ENCODE measurements around the gene TBC1D22A.
A peak's percentile ranks its signal among the peaks of the same experiment; 100 is the strongest.

The TBC1D22A gene

DNA sequence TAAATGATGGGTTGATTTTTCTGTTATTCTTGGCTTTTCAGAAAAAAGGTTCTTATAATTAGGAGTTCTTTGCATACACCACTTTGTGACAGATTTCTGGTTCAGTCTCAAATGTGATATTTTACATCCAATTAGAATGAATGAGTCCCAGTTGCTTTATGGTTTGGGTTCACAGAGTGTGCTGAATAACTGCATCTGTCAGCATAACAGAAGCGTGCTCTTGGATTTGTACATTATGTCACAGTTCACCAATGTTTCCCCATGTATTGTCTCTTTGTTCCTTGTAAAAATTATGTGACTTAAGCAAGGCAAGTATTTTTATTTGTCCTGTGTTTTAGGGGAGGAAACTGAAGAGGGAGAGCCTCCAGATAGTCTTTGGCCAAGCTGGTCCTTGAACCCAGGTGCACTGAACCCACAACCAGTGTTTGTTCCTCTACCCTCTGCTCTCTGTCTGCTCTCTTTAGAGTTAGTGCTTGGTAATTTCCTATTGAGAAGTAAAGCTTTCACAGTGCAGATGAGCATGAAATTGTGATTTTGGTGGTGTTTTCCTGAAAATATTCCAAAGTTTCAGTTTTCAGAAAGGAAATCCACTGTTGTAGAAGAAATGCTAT lies 107.5 kb downstream of the TBC1D22A start:
- TF ChIP-seq, protein P1, sequence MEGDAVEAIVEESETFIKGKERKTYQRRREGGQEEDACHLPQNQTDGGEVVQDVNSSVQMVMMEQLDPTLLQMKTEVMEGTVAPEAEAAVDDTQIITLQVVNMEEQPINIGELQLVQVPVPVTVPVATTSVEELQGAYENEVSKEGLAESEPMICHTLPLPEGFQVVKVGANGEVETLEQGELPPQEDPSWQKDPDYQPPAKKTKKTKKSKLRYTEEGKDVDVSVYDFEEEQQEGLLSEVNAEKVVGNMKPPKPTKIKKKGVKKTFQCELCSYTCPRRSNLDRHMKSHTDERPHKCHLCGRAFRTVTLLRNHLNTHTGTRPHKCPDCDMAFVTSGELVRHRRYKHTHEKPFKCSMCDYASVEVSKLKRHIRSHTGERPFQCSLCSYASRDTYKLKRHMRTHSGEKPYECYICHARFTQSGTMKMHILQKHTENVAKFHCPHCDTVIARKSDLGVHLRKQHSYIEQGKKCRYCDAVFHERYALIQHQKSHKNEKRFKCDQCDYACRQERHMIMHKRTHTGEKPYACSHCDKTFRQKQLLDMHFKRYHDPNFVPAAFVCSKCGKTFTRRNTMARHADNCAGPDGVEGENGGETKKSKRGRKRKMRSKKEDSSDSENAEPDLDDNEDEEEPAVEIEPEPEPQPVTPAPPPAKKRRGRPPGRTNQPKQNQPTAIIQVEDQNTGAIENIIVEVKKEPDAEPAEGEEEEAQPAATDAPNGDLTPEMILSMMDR (IDR thresholded peaks at IDR 0.05; ENCODE audit: low read length, missing control alignments) = no peak
- no peak for DNase-seq (ENCODE audit: low read depth)
- H3K4me3 ChIP-seq (replicated peaks; ENCODE audit: low read depth, low read length) = no peak overlapping the region

DNA sequence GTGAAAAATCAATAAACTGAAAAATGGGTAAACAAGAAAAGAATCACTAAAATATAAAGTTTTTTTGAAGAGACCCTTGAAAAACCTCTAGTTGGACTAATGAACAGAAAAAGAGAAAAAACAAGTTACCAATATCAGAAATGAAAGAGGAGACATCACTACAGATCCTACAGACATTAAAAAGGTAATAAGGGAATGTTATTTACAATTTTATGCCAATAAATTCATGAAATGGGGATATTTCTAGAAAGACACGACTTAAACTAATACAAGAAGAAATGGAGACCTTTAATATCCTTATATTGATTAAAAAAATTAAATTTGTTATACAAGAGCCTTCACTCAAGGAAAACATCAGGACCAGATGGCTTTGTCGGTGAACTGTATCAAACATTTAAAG lies 109.4 kb downstream of the TBC1D22A start:
- no peak for DNase-seq (ENCODE audit: low read depth)
- TF ChIP-seq, protein P1 (IDR thresholded peaks at IDR 0.05; ENCODE audit: low read length, missing control alignments) = no peak
- H3K4me3 ChIP-seq (replicated peaks; ENCODE audit: low read depth, low read length) = no peak overlapping the region

DNA sequence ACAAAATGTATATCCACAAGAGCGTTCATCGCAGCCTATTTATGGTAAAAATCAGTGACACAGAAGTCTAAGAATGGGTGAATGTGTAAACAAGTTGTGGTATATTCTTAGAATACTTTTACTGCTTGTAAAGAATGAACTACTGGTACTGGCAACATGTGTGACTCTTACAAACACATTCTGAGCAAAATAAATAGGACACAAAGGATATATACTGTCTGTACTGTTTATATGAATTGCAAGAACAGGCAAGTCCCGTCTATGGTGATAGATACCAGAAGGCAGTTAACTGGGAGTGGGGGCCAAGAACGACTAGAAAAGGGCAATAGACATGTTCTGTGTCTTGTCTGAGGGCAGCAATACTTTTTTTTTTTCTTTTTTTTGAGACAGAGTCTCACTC lies 112.6 kb downstream of the TBC1D22A start:
- TF ChIP-seq, protein P1 (IDR thresholded peaks at IDR 0.05; ENCODE audit: low read length, missing control alignments) = no peak
- DNase-seq (ENCODE audit: low read depth) = no peak
- no peak overlapping the region for H3K4me3 ChIP-seq (replicated peaks; ENCODE audit: low read depth, low read length)

DNA sequence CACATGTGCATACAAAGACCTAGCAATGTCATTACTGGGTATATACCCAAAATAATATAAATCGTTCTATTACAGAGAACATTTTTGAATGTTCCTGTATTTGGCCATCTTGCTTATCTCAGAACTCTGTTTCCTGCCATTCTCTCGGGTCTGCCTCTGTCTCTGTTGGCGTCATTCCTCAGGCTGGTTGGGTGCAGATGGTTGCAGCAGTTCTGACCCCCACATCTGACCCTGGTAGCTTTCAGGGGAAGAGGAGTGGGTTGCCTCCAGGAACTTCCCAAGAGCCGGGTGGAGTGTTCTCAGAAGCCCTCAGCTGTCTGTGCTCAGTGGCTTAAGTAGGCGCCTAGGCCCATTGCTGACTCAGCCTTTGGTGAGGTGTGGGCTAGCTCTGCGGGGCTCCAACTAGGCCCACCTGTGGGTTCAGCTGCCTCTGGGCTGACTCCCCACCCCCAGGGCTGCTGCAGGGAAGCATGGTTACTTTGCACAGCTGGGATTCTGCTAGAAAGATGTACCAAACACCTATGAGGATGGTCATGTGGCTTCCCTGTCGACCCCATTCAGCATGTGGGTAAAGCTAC lies 114.0 kb downstream of the TBC1D22A start:
- no peak overlapping the region for H3K4me3 ChIP-seq (replicated peaks; ENCODE audit: low read depth, low read length)

DNA sequence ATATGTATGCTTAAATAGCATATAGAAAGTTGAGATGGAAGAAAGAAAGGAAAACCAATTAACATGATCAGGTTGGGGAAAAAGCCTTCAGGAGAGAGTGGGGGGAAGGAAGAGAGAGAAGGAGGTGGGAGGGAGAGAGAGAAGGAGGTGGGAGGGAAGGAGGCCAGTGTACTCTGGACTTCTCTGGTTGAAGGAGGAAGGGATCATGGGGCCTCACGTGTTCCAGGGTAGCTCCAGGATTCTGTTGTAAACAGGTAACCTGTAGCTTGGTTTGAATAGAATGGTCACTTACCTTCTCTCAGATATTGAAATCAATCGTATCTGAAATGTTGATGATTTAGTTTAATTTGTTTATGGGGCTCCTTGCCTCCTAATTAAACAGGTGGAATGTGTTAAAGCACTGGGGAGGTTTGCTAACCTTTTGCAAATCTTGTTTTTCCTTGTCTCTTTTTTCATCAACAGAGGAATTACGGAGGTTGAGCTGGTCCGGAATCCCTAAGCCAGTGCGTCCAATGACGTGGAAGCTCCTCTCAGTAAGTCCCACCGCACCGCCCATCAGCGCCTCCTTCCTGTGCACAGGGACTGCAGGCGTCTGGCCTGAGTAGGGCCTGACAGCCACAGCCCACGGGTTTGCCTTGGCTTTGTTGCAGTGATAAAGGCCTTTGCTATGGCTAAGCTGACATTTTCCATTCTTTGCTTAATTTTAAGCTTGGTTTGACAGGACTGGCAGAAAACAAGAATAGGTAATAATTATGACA lies 115.9 kb downstream of the TBC1D22A start:
- H3K4me3 ChIP-seq (replicated peaks; ENCODE audit: low read depth, low read length) = no peak overlapping the region
- TF ChIP-seq, protein P1 (IDR thresholded peaks at IDR 0.05; ENCODE audit: low read length, missing control alignments) = no peak
- no peak for DNase-seq (ENCODE audit: low read depth)

More for the DNA sequence above, 114.0 kb downstream of the TBC1D22A start:
- peak; percentile 56 for DNase-seq (ENCODE audit: low read depth)
- TF ChIP-seq, protein P1 (IDR thresholded peaks at IDR 0.05; ENCODE audit: low read length, missing control alignments) = no peak

- TF ChIP-seq, protein P1 (IDR thresholded peaks at IDR 0.05; ENCODE audit: low read length, missing control alignments) = no peak
- DNase-seq (ENCODE audit: low read depth) = no peak
- no peak overlapping the region for H3K4me3 ChIP-seq (replicated peaks; ENCODE audit: low read depth, low read length)
These were observed 116.6 kb downstream of the TBC1D22A start for GRCh38 chr22:46879083-46879482.
